K562 (cell line): Measurements from ENCODE around the gene RBM26. TPM values are rescaled to one million over a fixed set of nuclear protein-coding genes. Genes with fewer than 3 reads are reported as not detected.
A peak's percentile ranks its signal among the peaks of the same experiment; 100 is the strongest.

Source experiments
- ASH1L ChIP-seq: fragments of 450-650 bp; IDR thresholded peaks from 2 replicates; pipeline ENCODE4 v1.6.1; 2018; ENCODE audit warnings: borderline replicate concordance, mild to moderate bottlenecking, low read depth; ENCODE audit not compliant: partially characterized antibody
- CC2D1A ChIP-seq: fragments of 450-650 bp; IDR thresholded peaks from 2 replicates; pipeline ENCODE4 v1.6.1; 2017; ENCODE audit warnings: mild to moderate bottlenecking
- ETV6 ChIP-seq, 3 experiments: fragments of 150-350 bp in 1 of 3; sonication (generic) in 1 of 3; formaldehyde crosslinking in 1 of 3; IDR thresholded peaks; 2 replicates each; pipeline versions ENCODE4 v1.6.1 to v1.8.0; 2014 to 2022; ENCODE audit warnings: borderline replicate concordance in 2 of 3, low read depth in 2 of 3, antibody characterized with exemption in 1 of 3, low read length in 1 of 3, mild to moderate bottlenecking in 1 of 3, missing genetic modification reagents in 1 of 3
- GABPA ChIP-seq: fragments of 200-800 bp; sonication (Bioruptor generic); conservative IDR thresholded peaks from 2 replicates; pipeline ENCODE4 v1.6.1; 2016; ENCODE audit warnings: low read depth, missing genetic modification characterization, missing compliant biosample characterization
- HLTF ChIP-seq: fragments of 450-650 bp; IDR thresholded peaks from 2 replicates; pipeline ENCODE4 v1.6.1; 2016
- HMBOX1 ChIP-seq: sonication (generic); IDR thresholded peaks from 2 replicates; pipeline ENCODE4 v1.6.1; 2016
- NCOA6 ChIP-seq: fragments of 450-650 bp; IDR thresholded peaks from 2 replicates; pipeline ENCODE4 v1.6.1; 2017; ENCODE audit warnings: mild to moderate bottlenecking
- REST ChIP-seq, 2 experiments: fragments of 450-650 bp; formaldehyde crosslinking in 1 of 2; IDR thresholded peaks; 2 replicates each; pipeline versions ENCODE4 v1.4.0 to v1.6.1; 2014 to 2020; ENCODE audit warnings: mild to moderate bottlenecking in 2 of 2, borderline replicate concordance in 1 of 2, low read depth in 1 of 2
- TAF7 ChIP-seq: fragments of 450-650 bp; IDR thresholded peaks from 2 replicates; pipeline ENCODE4 v1.6.1; 2016; ENCODE audit warnings: missing genetic modification characterization, missing compliant biosample characterization
- TEAD2 ChIP-seq: fragments of 450-650 bp; IDR thresholded peaks from 2 replicates; pipeline ENCODE4 v1.6.1; 2016; ENCODE audit warnings: missing genetic modification characterization, control low read depth, missing compliant biosample characterization
- ZNF133 ChIP-seq: fragments of 250-450 bp; sonication (Bioruptor Pico); IDR thresholded peaks from 2 replicates; pipeline ENCODE4 v1.4.0; 2020; ENCODE audit warnings: mild to moderate bottlenecking
- ZNF134 ChIP-seq: fragments of 250-450 bp; sonication (Bioruptor Pico); conservative IDR thresholded peaks from 2 replicates; pipeline ENCODE4 v1.4.0; 2020
- ZNF217 ChIP-seq: sonication (generic); formaldehyde crosslinking; IDR thresholded peaks from 2 replicates; pipeline ENCODE4 v1.8.0; 2022; ENCODE audit warnings: mild to moderate bottlenecking, missing genetic modification reagents
- ZNF280A ChIP-seq: fragments of 450-650 bp; IDR thresholded peaks from 2 replicates; pipeline ENCODE4 v1.6.1; 2018; ENCODE audit warnings: mild to moderate bottlenecking, low read depth; ENCODE audit not compliant: partially characterized antibody
- ZNF76 ChIP-seq: fragments of 250-450 bp; sonication (Bioruptor Pico); IDR thresholded peaks from 2 replicates; pipeline ENCODE4 v1.4.0; 2020; ENCODE audit warnings: mild to moderate bottlenecking, moderate library complexity, borderline replicate concordance
- polyA plus RNA-seq, 8 experiments: library from polyadenylated mRNA; depleted of rRNA in 4 of 8; stranded (reverse) in 5 of 8; unstranded in 3 of 8; fragments of >200 nt; fragmentation: Nextera tagmentation in 2 of 8; fragmentation: Illumina TruSeq in 1 of 8; extraction: Ambion mirVana in 2 of 8; extraction: Trizol in 1 of 8; gene quantifications; 2 replicates each; pipeline versions ENCODE4 v1.2.1 to v1.2.3, GENCODE V29; 2011 to 2014; ENCODE audit warnings: inconsistent platforms in 1 of 8, missing spikeins in 1 of 8
- total RNA-seq, 7 experiments: library from RNA; depleted of rRNA in 6 of 7; stranded (reverse); fragments of >200 nt in 6 of 7; fragmentation: Illumina TruSeq in 2 of 7; extraction: Trizol in 2 of 7; gene quantifications; 2 replicates each; pipeline versions ENCODE4 v1.2.1 to v1.2.3, GENCODE V29; 2011 to 2021; ENCODE audit warnings: low replicate concordance in 1 of 7

RBM26 gene
- total and polyA plus RNA-seq, 9 of the 15 experiments (the other 6 are each of a cell fraction or from before 2014, with no cell fraction given) = 10.0 to 42.4 (median 26.4) TPM

GRCh38 chr13:79448413-79448812, 42.4 kb upstream of the RBM26 start (continued):
- TF ChIP-seq REST (IDR thresholded peaks at IDR 0.05; ENCODE audit: borderline replicate concordance) = no peak
- no peak for TF ChIP-seq REST (CRISPR knock-in tag; IDR thresholded peaks at IDR 0.05; ENCODE audit: low read depth)
- no peak for TF ChIP-seq HLTF
- no peak for TF ChIP-seq CC2D1A
- no peak for TF ChIP-seq ZNF76 (CRISPR knock-in tag)
- TF ChIP-seq ZNF134 (CRISPR knock-in tag) = no peak
- no peak for TF ChIP-seq TEAD2
- peak; percentile 86 to 91; a peak in 3 of 4 replicates for TF ChIP-seq ETV6 (IDR thresholded peaks at IDR 0.05; ENCODE audit: borderline replicate concordance in 1 of 2, low read depth in 2 of 2, low read length in 1 of 2)
- TF ChIP-seq ETV6 (CRISPR knock-in tag; IDR thresholded peaks at IDR 0.05; ENCODE audit: borderline replicate concordance) = no peak
- TF ChIP-seq HMBOX1 = peak; percentile 33; the same call in 1 of the 2 replicates
- TF ChIP-seq ASH1L = no peak
- no peak for TF ChIP-seq ZNF280A
- TF ChIP-seq TAF7 (tag) = no peak
- no peak for TF ChIP-seq ZNF133 (CRISPR knock-in tag)
- peak; percentile 33 for TF ChIP-seq GABPA (tag)
- no peak for TF ChIP-seq NCOA6
- TF ChIP-seq ZNF217 (CRISPR knock-in tag) = no peak
